ENCODE measurements around the gene OARD1. TPM values are rescaled to one million over a fixed set of nuclear protein-coding genes. Genes with fewer than 3 reads are reported as not detected.
A peak's percentile ranks its signal among the peaks of the same experiment; 100 is the strongest.

The OARD1 gene
- total and polyA plus RNA-seq, 2 donors: 44.8 to 50.9 TPM

DNA sequence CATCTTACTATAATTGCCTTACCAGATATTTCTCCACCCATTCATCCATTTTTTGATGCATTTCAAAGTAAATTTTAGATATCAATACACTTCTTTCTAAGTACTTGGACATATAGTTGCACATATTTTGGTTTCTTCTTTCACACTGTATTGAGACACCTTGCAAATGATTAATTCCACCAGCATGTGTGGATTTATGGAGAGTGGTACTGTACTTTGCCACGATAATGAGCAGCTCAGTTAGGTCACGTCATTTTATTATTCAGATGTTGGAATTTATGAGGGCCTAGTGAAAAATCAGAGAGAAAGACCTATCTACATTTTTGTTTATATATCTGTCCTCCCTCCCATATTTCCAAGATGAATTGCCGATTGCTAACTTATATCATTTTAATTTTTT lies 5.9 kb upstream of the OARD1 start:
- H3K4me1 ChIP-seq (ENCODE audit: control insufficient read depth in 2 of 2, insufficient read depth in 2 of 2, low read length in 2 of 2): peaks cover 16 to 20% of the 10 kb centered on the region in 2 donors

DNA sequence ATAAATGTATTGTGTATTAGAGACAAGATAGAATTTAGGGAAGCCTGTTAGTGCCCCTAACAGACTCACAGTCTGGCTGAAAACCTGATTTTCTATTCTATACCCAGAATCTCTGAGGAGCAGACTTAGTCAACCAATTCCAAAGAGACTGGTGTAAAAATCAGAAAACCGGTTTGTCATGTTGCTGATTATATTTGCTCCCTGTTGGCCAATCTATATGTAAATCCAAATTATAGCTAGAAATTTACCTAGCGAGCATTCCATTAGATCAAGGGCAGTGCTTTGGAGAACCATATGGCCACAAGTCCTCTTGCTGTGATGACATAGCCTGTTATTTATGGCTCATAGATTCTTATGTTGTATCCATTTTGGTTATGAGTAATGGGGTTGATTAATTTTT lies 5.4 kb upstream of the OARD1 start:
- H3K27ac ChIP-seq (ENCODE audit: low read depth in 1 of 2, low read length in 1 of 2): no peak overlapping the region
- no peak overlapping the region for H3K4me3 ChIP-seq (ENCODE audit: low read length in 2 of 2)
- peaks cover 9 to 33% of the 10 kb centered on the region in 2 donors for H3K36me3 ChIP-seq (ENCODE audit: control insufficient read depth in 2 of 2, insufficient read depth in 2 of 2, low read length in 1 of 2)
- WGBS: 98% methylated on average over 2 of the region's 2 CpGs
- no peaks in the 10 kb centered on the region for H3K9me3 ChIP-seq (ENCODE audit: control insufficient read depth in 2 of 2, insufficient read depth in 1 of 2, low read length in 1 of 2)
- no peaks in the 10 kb centered on the region for H3K27me3 ChIP-seq (ENCODE audit: control insufficient read depth in 2 of 2, insufficient read depth in 1 of 2, low read length in 1 of 2)
- H3K4me1 ChIP-seq (ENCODE audit: control insufficient read depth in 2 of 2, insufficient read depth in 2 of 2, low read length in 2 of 2): peaks cover 16 to 20% of the 10 kb centered on the region in 2 donors
- no peak for DNase-seq (ENCODE audit: low read depth in 6 of 9, low spot score in 9 of 9)

More for the DNA sequence above, 5.9 kb upstream of the OARD1 start:
- Histone ChIP-seq H3K27ac (ENCODE audit: low read depth in 1 of 2, low read length in 1 of 2) (no peak overlapping the region), H3K4me3 (ENCODE audit: low read length in 2 of 2) (no peak overlapping the region), H3K27me3 (ENCODE audit: control insufficient read depth in 2 of 2, insufficient read depth in 1 of 2, low read length in 1 of 2) (no peaks in the 10 kb centered on the region), H3K36me3 (ENCODE audit: control insufficient read depth in 2 of 2, insufficient read depth in 2 of 2, low read length in 1 of 2) (peaks cover 9 to 37% of the 10 kb centered on the region in 2 donors), H3K9me3 (ENCODE audit: control insufficient read depth in 2 of 2, insufficient read depth in 1 of 2, low read length in 1 of 2) (no peaks in the 10 kb centered on the region)
- no peak for DNase-seq (ENCODE audit: low read depth in 6 of 9, low spot score in 9 of 9)
- WGBS: over 99% methylated on average over 3 of the region's 3 CpGs

DNA sequence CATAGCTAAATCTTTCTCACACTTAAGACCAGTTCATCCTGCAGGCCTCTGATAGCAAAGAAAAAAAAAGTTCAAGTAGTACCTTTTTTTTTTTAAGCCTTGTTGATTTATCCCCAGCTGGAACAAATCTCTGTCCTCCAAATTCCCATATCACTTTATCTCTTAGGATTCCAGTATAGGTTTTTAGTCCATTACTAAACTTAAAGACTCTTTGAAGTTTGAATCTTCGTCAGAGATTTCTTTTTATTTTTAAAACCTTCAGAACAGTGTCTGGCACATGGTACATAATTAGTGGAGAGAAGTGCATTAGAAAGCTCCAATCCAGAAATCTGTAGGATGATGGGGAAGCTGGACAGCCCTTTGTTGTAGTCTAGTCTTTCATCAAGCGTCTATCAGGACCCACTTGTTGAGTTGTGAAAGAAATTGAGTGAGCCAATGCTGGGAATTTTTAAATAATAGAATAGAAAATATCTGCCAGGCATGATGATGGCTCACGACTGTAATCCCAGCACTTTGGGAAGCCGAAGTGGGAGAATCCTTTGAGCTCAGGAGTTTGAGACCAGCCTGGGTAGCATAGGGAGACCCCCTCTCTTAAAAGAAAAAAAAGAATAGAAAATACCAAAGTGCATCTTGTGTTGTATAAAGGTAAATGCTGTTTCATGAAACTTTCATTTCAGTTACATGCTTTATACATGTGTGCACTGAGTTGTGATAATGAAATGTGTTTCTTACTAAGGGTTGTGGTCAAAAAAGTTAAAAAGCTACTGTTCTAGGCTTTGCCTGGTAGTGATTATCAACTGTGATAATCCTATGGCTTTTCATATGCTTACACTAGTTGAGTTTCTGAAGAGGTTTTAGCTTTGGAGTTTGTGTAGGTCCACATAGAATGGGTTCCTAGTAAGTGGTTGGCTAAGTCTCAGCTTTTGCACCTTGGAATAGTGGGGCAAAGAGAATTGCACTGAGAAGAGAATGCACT lies 3.8 kb upstream of the OARD1 start:
- WGBS: 92% methylated on average over 4 of the region's 4 CpGs
- Histone ChIP-seq H3K27me3 (ENCODE audit: control insufficient read depth in 2 of 2, insufficient read depth in 1 of 2, low read length in 1 of 2) (no peaks in the 10 kb centered on the region), H3K9me3 (ENCODE audit: control insufficient read depth in 2 of 2, insufficient read depth in 1 of 2, low read length in 1 of 2) (no peaks in the 10 kb centered on the region), H3K36me3 (ENCODE audit: control insufficient read depth in 2 of 2, insufficient read depth in 2 of 2, low read length in 1 of 2) (peaks cover 9 to 22% of the 10 kb centered on the region in 2 donors), H3K4me3 (ENCODE audit: low read length in 2 of 2) (no peak overlapping the region), H3K27ac (ENCODE audit: low read depth in 1 of 2, low read length in 1 of 2) (no peak overlapping the region), H3K4me1 (ENCODE audit: control insufficient read depth in 2 of 2, insufficient read depth in 2 of 2, low read length in 2 of 2) (peaks cover 19 to 23% of the 10 kb centered on the region in 2 donors)
- no peak for DNase-seq (ENCODE audit: low read depth in 6 of 9, low spot score in 9 of 9)

DNA sequence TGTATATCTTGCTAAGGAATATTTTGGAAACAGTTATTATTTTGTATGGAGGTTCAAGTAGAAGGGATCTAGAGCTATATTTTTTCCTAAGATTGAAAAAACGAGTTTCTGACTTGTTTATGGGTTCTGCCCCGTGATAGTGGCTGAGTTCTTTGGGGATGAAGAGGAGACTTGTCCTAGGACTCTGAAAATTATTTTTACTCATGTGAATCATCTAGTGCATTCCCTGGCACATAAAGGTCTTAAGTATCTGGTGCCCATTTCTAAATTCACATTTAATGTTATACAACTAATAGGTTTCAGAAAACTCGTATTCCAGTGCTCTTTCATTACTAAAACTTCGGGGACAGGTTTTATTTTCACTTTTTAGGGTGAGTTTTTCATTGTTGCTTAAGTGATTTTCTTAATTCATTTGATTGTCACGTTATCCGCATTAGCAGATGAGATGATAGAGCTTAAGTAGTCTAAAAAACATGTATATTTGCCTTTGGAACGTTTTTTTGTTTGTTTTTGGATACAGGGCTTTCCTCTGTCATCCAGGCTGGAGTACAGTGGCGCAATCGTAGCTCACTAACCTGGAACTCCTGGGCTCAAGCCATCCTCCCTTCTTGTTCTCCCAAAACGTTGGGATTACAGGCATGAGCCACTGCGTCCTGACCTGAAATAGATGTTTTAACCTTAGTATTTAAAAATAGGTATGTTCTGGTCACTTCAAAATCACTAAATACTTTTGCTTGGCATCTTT lies 2.7 kb upstream of the OARD1 start:
- Histone ChIP-seq H3K27me3 (ENCODE audit: control insufficient read depth in 2 of 2, insufficient read depth in 1 of 2, low read length in 1 of 2) (no peaks in the 10 kb centered on the region), H3K27ac (ENCODE audit: low read depth in 1 of 2, low read length in 1 of 2) (peak overlapping the region in 1 of 2 donors; percentile 99), H3K36me3 (ENCODE audit: control insufficient read depth in 2 of 2, insufficient read depth in 2 of 2, low read length in 1 of 2) (peaks cover 2 to 15% of the 10 kb centered on the region in 2 donors), H3K4me1 (ENCODE audit: control insufficient read depth in 2 of 2, insufficient read depth in 2 of 2, low read length in 2 of 2) (peaks cover 17 to 25% of the 10 kb centered on the region in 2 donors), H3K9me3 (ENCODE audit: control insufficient read depth in 2 of 2, insufficient read depth in 1 of 2, low read length in 1 of 2) (no peaks in the 10 kb centered on the region), H3K4me3 (ENCODE audit: low read length in 2 of 2) (peak overlapping the region; percentile 76 to 93)
- DNase-seq (ENCODE audit: low read depth in 6 of 9, low spot score in 9 of 9): no peak
- 80% methylated on average over 11 of the region's 11 CpGs for WGBS

DNA sequence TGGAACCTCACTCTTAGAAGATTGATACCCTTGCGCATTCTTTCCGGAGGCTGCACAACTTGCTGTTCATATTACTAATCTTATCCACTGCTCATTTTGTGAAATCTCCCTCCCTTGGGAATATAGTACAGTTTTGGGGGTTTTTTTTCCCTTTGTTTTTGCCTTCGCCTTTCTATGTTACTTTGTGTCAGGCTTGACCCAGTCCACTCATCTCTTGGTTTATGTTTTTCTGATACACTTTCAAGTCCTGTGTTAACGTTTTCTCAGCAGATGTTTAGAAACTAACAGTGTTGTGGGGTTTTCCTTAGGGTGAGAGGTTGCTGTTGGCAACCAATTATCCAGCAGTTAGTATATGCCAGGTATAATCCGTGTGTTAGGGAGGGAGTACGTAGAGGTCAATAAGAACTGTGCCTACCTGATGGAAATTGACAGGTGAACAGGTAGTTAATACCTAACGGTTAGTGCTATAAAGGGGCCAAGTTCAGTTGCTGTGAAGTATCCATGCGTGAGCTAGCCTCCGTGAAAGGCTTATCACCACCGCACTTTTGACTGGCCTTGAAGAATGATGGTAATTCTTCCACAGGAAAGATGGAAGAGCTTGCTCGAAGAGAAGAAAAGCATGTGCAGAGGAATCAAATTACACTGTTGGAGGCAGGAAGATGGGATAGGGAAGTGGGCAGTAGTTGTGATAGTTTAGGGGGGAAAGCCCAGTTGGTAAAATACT lies 2.0 kb upstream of the OARD1 start:
- WGBS: 22% methylated on average over 11 of the region's 11 CpGs
- peak in 1 of 9 donors; percentile 47 for DNase-seq (ENCODE audit: low read depth in 6 of 9, low spot score in 9 of 9)
- Histone ChIP-seq H3K9me3 (ENCODE audit: control insufficient read depth in 2 of 2, insufficient read depth in 1 of 2, low read length in 1 of 2) (no peaks in the 10 kb centered on the region), H3K4me3 (ENCODE audit: low read length in 2 of 2) (peak overlapping the region; percentile 76 to 93), H3K36me3 (ENCODE audit: control insufficient read depth in 2 of 2, insufficient read depth in 2 of 2, low read length in 1 of 2) (peaks cover 0 to 15% of the 10 kb centered on the region in 2 donors), H3K27me3 (ENCODE audit: control insufficient read depth in 2 of 2, insufficient read depth in 1 of 2, low read length in 1 of 2) (no peaks in the 10 kb centered on the region), H3K27ac (ENCODE audit: low read depth in 1 of 2, low read length in 1 of 2) (peak overlapping the region; percentile 99), H3K4me1 (ENCODE audit: control insufficient read depth in 2 of 2, insufficient read depth in 2 of 2, low read length in 2 of 2) (peaks cover 17 to 25% of the 10 kb centered on the region in 2 donors)

DNA sequence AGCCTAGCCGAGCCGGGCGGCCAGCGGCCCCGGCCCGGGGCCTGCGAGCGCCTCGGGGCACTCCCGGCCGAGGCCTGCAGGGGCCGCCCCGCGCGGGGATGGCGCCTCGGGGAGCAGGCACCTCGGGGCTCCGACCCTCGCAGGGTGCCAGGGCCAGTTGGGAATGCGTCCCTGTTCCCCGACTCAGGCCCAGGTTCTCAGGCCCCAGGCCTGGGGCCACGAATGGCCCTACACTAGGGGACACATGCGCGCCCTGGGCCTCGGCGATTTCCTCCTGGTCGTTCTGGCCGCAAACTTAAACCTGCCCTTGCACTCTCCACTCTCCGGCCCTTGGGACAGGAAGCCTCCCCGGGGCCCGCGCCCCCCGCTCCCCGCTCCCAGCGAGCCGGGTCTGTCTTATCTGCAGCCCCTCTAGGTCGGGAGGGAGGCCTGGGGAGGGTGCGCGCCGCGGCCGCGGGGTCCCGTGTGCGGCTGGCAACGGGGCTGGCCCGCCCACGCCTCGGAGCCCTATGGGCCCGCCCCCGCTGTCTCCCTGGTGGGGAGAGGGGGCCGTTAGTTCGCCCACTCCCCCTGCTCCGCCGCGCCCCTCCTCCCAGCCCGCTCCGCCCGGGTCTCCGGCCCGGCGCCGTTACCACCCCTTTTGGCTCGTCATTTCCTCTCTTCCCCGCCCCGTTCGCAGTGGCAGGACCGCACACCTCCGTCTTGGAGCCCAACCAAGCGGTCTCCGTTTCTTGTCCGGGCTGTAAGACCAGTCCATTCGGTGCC lies 1.2 kb upstream of the OARD1 start:
- WGBS: under 1% methylated on average over 74 of the region's 74 CpGs
- H3K4me1 ChIP-seq (ENCODE audit: control insufficient read depth in 2 of 2, insufficient read depth in 2 of 2, low read length in 2 of 2): peaks cover 17 to 25% of the 10 kb centered on the region in 2 donors
- H3K4me3 ChIP-seq (ENCODE audit: low read length in 2 of 2): peak overlapping the region; percentile 76 to 93
- DNase-seq (ENCODE audit: low read depth in 6 of 9, low spot score in 9 of 9): peak in 8 of 9 donors; percentile 59 to 88 (median 76)
- peaks cover 3 to 18% of the 10 kb centered on the region in 2 donors for H3K36me3 ChIP-seq (ENCODE audit: control insufficient read depth in 2 of 2, insufficient read depth in 2 of 2, low read length in 1 of 2)
- H3K27me3 ChIP-seq (ENCODE audit: control insufficient read depth in 2 of 2, insufficient read depth in 1 of 2, low read length in 1 of 2): no peaks in the 10 kb centered on the region
- peak overlapping the region; percentile 99 for H3K27ac ChIP-seq (ENCODE audit: low read depth in 1 of 2, low read length in 1 of 2)
- no peaks in the 10 kb centered on the region for H3K9me3 ChIP-seq (ENCODE audit: control insufficient read depth in 2 of 2, insufficient read depth in 1 of 2, low read length in 1 of 2)

DNA sequence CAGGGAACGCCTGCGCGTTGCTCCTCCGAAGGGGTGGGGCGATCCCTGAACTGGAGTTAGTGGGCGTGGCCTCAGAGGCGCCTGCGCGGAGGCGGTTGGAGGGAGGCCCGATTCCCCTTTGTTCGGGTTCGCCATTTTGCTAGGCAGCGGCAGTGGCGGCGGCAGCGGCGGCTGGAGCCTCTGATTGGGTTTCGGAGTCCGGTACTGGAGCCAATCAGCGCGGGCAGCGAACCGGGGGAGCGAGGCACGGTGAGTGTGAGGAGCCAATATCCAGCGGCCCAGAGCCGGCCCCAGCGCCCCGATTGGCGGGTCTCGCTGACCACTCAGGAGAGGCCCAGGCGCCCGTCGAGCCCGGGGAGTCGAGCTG lies 663 bp upstream of the OARD1 start, which contains the start of gene NFYA:
TSS of gene NFYA (plus strand) at position 139 of the 367 bp plus-strand sequence. CDS start 6,116 bp downstream, outside the sequence.
- no peaks in the 10 kb centered on the region for H3K9me3 ChIP-seq (ENCODE audit: control insufficient read depth in 2 of 2, insufficient read depth in 1 of 2, low read length in 1 of 2)
- peaks cover 17 to 25% of the 10 kb centered on the region in 2 donors for H3K4me1 ChIP-seq (ENCODE audit: control insufficient read depth in 2 of 2, insufficient read depth in 2 of 2, low read length in 2 of 2)
- WGBS: under 1% methylated on average over 37 of the region's 37 CpGs
- peak in 1 of 9 donors; percentile 100 for DNase-seq (ENCODE audit: low read depth in 6 of 9, low spot score in 9 of 9)
- H3K36me3 ChIP-seq (ENCODE audit: control insufficient read depth in 2 of 2, insufficient read depth in 2 of 2, low read length in 1 of 2): peaks cover 3 to 22% of the 10 kb centered on the region in 2 donors
- H3K27me3 ChIP-seq (ENCODE audit: control insufficient read depth in 2 of 2, insufficient read depth in 1 of 2, low read length in 1 of 2): no peaks in the 10 kb centered on the region
- peak within 1 kb of the TSS; percentile 76 to 93 for H3K4me3 ChIP-seq (ENCODE audit: low read length in 2 of 2)
- H3K27ac ChIP-seq (ENCODE audit: low read depth in 1 of 2, low read length in 1 of 2): peak within 1 kb of the TSS; percentile 99

DNA sequence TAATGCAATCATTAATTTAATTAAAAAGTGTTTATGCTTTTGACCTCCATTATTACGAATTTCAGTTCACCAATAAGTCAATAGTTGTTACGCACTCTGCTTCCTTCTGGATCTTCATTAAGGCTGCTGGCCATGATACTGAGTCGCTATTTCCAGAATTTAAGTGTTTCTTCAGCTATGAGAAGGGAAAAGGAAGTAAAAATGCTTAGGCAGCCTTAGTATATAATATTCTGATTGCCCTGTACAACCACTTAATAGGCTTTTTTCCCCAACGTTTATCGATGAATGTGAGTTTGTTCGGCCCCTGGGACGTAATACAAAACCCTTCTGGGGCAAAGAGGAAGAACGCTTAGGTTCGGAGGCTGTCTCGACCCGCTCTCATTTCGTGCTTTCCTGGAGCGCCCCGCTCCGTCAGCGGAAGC lies 644 bp downstream of the OARD1 start:
- Histone ChIP-seq H3K4me1 (ENCODE audit: control insufficient read depth in 2 of 2, insufficient read depth in 2 of 2, low read length in 2 of 2) (peaks cover 17 to 23% of the 10 kb centered on the region in 2 donors), H3K27me3 (ENCODE audit: control insufficient read depth in 2 of 2, insufficient read depth in 1 of 2, low read length in 1 of 2) (no peaks in the 10 kb centered on the region), H3K36me3 (ENCODE audit: control insufficient read depth in 2 of 2, insufficient read depth in 2 of 2, low read length in 1 of 2) (peaks cover 3 to 29% of the 10 kb centered on the region in 2 donors), H3K4me3 (ENCODE audit: low read length in 2 of 2) (peak overlapping the region; percentile 76 to 93), H3K27ac (ENCODE audit: low read depth in 1 of 2, low read length in 1 of 2) (peak overlapping the region; percentile 99), H3K9me3 (ENCODE audit: control insufficient read depth in 2 of 2, insufficient read depth in 1 of 2, low read length in 1 of 2) (no peaks in the 10 kb centered on the region)
- DNase-seq (ENCODE audit: low read depth in 6 of 9, low spot score in 9 of 9): peak in 2 of 9 donors; percentile 68 to 80
- WGBS: under 1% methylated on average over 16 of the region's 16 CpGs
